HL-60 (cell line): Measurements from ENCODE around the gene C1orf21.

ENCODE experiments used
- DNase-seq, 2 experiments: peaks; one replicate each; pipeline ENCODE4 v3.0.0-alpha.2; 2010 to 2020; ENCODE audit warnings: low read depth in 1 of 2, low spot score in 1 of 2
- H3K27ac ChIP-seq: fragments of 250-450 bp; sonication (Bioruptor Pico); replicated peaks from 2 replicates; pipeline ENCODE4 v1.5.1; 2020; ENCODE audit warnings: mild to moderate bottlenecking, moderate library complexity
- H3K27me3 ChIP-seq: fragments of 250-450 bp; sonication (Bioruptor Pico); 2 replicates; pipeline ENCODE4 v1.5.1; 2021; ENCODE audit warnings: mild to moderate bottlenecking, moderate library complexity; ENCODE audit not compliant: insufficient read depth, poor library complexity, severe bottlenecking
- H3K4me3 ChIP-seq: replicated peaks from 2 replicates; pipeline ENCODE4 v1.5.1; 2011; ENCODE audit warnings: mild to moderate bottlenecking, control low read depth, low read length; ENCODE audit not compliant: insufficient read depth
- GABPA ChIP-seq: IDR thresholded peaks from 2 replicates; pipeline ENCODE4 v1.6.1; 2012; ENCODE audit warnings: low read depth
- POLR2AphosphoS5 ChIP-seq: IDR thresholded peaks from 2 replicates; pipeline ENCODE4 v1.6.1; 2012; ENCODE audit warnings: low read depth
- SPI1 ChIP-seq: IDR thresholded peaks from 2 replicates; pipeline ENCODE4 v1.6.1; 2012; ENCODE audit warnings: low read depth, mild to moderate bottlenecking, borderline replicate concordance
- TF ChIP-seq, protein P1 (sequence below): IDR thresholded peaks from 2 replicates; pipeline ENCODE4 v1.6.1; 2012; ENCODE audit warnings: low read depth; ENCODE audit not compliant: insufficient replicate concordance
- TF ChIP-seq, protein P2 (sequence below): IDR thresholded peaks from one replicate; pipeline ENCODE4 v1.5.1; 2011; ENCODE audit warnings: low read length, control low read depth, inconsistent platforms; ENCODE audit not compliant: insufficient read depth

Gene C1orf21

DNA sequence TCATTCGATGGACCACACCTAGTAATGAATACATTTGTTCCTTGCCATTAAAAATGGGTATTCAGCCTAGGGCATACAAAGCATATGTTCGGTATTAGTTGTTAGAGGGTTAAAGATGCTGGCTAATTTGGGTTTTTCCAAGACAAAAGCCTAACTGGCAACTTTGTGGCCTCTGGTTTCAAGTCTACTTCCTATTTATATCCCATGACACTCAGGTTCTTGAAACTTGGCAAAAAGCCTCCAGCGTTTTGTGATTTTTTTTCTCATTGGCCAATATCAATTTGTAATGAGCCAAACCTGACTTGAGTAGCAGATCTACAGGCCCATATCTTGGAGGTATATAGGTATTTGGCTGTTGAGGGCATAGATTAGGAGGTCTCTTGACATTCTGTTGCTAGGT lies 75.3 kb downstream of the C1orf21 start:
- DNase-seq = no peak
- Histone ChIP-seq H3K27me3 (no peaks in the 10 kb centered on the region), H3K4me3 (no peak overlapping the region), H3K27ac (no peak overlapping the region)
- TF ChIP-seq SPI1 (no peak), POLR2AphosphoS5 (no peak), GABPA (no peak)
- TF ChIP-seq, protein P1, sequence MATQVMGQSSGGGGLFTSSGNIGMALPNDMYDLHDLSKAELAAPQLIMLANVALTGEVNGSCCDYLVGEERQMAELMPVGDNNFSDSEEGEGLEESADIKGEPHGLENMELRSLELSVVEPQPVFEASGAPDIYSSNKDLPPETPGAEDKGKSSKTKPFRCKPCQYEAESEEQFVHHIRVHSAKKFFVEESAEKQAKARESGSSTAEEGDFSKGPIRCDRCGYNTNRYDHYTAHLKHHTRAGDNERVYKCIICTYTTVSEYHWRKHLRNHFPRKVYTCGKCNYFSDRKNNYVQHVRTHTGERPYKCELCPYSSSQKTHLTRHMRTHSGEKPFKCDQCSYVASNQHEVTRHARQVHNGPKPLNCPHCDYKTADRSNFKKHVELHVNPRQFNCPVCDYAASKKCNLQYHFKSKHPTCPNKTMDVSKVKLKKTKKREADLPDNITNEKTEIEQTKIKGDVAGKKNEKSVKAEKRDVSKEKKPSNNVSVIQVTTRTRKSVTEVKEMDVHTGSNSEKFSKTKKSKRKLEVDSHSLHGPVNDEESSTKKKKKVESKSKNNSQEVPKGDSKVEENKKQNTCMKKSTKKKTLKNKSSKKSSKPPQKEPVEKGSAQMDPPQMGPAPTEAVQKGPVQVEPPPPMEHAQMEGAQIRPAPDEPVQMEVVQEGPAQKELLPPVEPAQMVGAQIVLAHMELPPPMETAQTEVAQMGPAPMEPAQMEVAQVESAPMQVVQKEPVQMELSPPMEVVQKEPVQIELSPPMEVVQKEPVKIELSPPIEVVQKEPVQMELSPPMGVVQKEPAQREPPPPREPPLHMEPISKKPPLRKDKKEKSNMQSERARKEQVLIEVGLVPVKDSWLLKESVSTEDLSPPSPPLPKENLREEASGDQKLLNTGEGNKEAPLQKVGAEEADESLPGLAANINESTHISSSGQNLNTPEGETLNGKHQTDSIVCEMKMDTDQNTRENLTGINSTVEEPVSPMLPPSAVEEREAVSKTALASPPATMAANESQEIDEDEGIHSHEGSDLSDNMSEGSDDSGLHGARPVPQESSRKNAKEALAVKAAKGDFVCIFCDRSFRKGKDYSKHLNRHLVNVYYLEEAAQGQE = no peak
- TF ChIP-seq, protein P2, sequence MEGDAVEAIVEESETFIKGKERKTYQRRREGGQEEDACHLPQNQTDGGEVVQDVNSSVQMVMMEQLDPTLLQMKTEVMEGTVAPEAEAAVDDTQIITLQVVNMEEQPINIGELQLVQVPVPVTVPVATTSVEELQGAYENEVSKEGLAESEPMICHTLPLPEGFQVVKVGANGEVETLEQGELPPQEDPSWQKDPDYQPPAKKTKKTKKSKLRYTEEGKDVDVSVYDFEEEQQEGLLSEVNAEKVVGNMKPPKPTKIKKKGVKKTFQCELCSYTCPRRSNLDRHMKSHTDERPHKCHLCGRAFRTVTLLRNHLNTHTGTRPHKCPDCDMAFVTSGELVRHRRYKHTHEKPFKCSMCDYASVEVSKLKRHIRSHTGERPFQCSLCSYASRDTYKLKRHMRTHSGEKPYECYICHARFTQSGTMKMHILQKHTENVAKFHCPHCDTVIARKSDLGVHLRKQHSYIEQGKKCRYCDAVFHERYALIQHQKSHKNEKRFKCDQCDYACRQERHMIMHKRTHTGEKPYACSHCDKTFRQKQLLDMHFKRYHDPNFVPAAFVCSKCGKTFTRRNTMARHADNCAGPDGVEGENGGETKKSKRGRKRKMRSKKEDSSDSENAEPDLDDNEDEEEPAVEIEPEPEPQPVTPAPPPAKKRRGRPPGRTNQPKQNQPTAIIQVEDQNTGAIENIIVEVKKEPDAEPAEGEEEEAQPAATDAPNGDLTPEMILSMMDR = no peak

DNA sequence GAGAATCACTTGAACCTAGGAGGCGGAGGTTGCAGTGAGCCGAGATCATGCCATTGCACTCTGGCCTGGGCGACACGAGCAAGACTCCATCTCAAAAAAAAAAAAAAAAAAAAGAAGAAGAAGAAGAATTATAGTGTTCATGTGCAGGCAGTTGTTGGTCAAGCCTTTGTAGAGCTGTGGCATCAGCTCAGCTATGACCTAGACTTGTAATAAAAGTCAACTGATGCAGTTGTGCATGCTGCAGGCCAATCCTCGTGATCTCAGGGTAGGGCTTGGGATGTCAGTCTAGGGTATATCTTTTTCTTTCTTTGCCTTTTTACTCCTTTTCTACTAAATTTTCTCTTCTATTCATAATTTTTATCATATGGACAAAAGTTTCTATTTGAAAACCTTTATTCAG lies 76.2 kb downstream of the C1orf21 start:
- DNase-seq = no peak
- H3K27ac ChIP-seq = no peak overlapping the region
- no peaks in the 10 kb centered on the region for H3K27me3 ChIP-seq
- no peak overlapping the region for H3K4me3 ChIP-seq
- TF ChIP-seq POLR2AphosphoS5 (no peak), GABPA (no peak), SPI1 (no peak)
- TF ChIP-seq, protein P1 = no peak
- TF ChIP-seq, protein P2 = no peak

DNA sequence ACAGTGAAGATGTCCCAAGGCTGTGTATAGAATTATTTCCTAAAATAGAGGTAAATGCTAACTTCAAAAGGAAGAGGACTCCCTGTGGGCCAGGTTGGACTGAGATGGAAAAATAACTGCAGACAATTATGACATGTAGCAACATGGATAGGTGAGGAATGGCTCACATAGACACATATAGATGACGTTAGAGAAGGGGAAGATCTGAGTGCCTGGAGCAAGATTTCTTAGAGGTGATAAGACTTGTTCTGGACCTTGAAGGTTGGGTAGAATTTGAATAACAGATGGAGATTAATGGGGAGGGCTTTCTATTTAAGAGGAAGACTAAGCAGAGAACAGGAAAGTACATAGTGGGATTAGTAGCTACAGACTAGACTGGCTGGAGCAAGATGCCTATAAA lies 76.9 kb downstream of the C1orf21 start:
- no peak for TF ChIP-seq POLR2AphosphoS5
- no peak for TF ChIP-seq GABPA
- TF ChIP-seq, protein P2 = no peak
- no peak for TF ChIP-seq SPI1
- TF ChIP-seq, protein P1 = no peak
- no peak overlapping the region for H3K27ac ChIP-seq
- DNase-seq = no peak
- no peaks in the 10 kb centered on the region for H3K27me3 ChIP-seq
- H3K4me3 ChIP-seq = no peak overlapping the region
